GM12865 (cell line): ENCODE results near the gene WDR88.

Experiments
- DNase-seq: peaks from one replicate; pipeline ENCODE4 v3.0.0; 2010; ENCODE audit warnings: low read depth
- H3K4me3 ChIP-seq: 2 replicates; pipeline ENCODE4 v1.5.1; 2011; ENCODE audit warnings: mild to moderate bottlenecking, low read depth, low read length, control low read depth
- CTCF ChIP-seq: IDR thresholded peaks from 2 replicates; pipeline ENCODE4 v1.5.1; 2011; ENCODE audit warnings: low read length, control low read depth, low read depth, inconsistent platforms; ENCODE audit not compliant: insufficient read depth; ENCODE audit errors: missing control alignments

Gene WDR88

GRCh38 chr19:33191501-33191900, 59.6 kb downstream of the WDR88 start:
- no peak for DNase-seq
- no peak for TF ChIP-seq CTCF
- H3K4me3 ChIP-seq, result no peak overlapping the region

- H3K4me3 ChIP-seq, result no peak overlapping the region
- peak; percentile 22 for TF ChIP-seq CTCF
- no peak for DNase-seq
Measured at GRCh38 chr19:33192010-33192409, 60.1 kb downstream of the WDR88 start.

- no peak for TF ChIP-seq CTCF
Measured at GRCh38 chr19:33193269-33193864, 61.5 kb downstream of the WDR88 start.

GRCh38 chr19:33193865-33194362, 62.0 kb downstream of the WDR88 start, which contains the start of gene LRP3:
Gene LRP3, plus strand, starts transcription at chr19:33194330. Its CDS starts 456 bp downstream, at chr19:33194786.
- H3K4me3 ChIP-seq, result no peak within 1 kb of the TSS
- TF ChIP-seq CTCF, result no peak
- DNase-seq, result no peak

More at GRCh38 chr19:33193269-33193864, 61.5 kb downstream of the WDR88 start:
- H3K4me3 ChIP-seq, result no peak overlapping the region
- no peak for DNase-seq

- no peak for DNase-seq
- no peak for TF ChIP-seq CTCF
- H3K4me3 ChIP-seq, result no peak overlapping the region
Measured at GRCh38 chr19:33194532-33194885, 62.6 kb downstream of the WDR88 start.

GRCh38 chr19:33194886-33195644, 63.2 kb downstream of the WDR88 start:
- no peak overlapping the region for H3K4me3 ChIP-seq
- DNase-seq, result no peak
- no peak for TF ChIP-seq CTCF
